Measurements from ENCODE around the gene RAB38.

- TF ChIP-seq CTCF (conservative IDR thresholded peaks at IDR 0.05 in 1 of 2, IDR thresholded peaks at IDR 0.05 in 1 of 2; ENCODE audit: low read depth in 1 of 2, low read length in 2 of 2) (no peak), EZH2 (IDR thresholded peaks at IDR 0.05; ENCODE audit: low read length, missing control alignments) (no peak)
Measured at GRCh38 chr11:88087337-88087736, 87.9 kb downstream of the RAB38 start.

Data from fibroblast of lung (primary cell).